ENCODE measurements around the gene IRAK4. TPM values are rescaled to one million over a fixed set of nuclear protein-coding genes. Genes with fewer than 3 reads are reported as not detected.

Gene IRAK4
- total RNA-seq, 3 donors from 2014 or later, result 37.4 to 46.4 (median 38.7) TPM

DNA sequence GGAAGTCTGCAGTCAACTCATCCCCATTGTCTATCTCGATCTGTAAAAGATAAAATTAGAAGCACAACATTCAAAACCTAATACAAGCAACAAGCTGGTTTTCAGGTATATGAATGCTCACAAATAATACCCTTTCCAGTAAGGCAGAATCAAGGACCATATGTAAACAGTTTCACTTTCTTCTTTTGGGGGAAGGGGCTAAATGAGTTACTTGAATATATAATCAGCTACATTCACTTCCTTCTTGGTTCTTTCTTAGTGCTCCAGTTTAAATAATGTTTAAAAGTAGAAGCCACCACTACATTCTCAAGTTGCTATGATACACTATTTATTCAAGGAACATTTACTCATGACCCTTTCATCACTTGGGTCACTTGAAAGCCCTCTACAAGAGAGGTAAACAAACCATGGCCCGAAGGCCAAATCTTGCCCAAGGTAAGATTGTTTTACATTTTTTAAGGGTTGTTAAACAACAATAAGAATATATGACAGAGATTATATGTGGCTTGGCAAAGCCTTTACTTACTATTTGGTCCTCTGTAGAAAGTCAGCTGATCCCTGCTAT lies 37.0 kb downstream of the IRAK4 start:
- Histone ChIP-seq H3K27ac (no peak overlapping the region), H3K36me3 (peaks cover 12% of the 10 kb centered on the region), H3K4me1 (no peaks in the 10 kb centered on the region), H3K9me3 (no peaks in the 10 kb centered on the region), H3K27me3 (no peaks in the 10 kb centered on the region), H3K4me3 (no peak overlapping the region)
- intact Hi-C loops (cut with DNase I; ENCODE audit: low total_unique reads), result no loop called here
- no peak for TF ChIP-seq POLR2AphosphoS5 (IDR thresholded peaks at IDR 0.05)
- TF ChIP-seq, protein P1, sequence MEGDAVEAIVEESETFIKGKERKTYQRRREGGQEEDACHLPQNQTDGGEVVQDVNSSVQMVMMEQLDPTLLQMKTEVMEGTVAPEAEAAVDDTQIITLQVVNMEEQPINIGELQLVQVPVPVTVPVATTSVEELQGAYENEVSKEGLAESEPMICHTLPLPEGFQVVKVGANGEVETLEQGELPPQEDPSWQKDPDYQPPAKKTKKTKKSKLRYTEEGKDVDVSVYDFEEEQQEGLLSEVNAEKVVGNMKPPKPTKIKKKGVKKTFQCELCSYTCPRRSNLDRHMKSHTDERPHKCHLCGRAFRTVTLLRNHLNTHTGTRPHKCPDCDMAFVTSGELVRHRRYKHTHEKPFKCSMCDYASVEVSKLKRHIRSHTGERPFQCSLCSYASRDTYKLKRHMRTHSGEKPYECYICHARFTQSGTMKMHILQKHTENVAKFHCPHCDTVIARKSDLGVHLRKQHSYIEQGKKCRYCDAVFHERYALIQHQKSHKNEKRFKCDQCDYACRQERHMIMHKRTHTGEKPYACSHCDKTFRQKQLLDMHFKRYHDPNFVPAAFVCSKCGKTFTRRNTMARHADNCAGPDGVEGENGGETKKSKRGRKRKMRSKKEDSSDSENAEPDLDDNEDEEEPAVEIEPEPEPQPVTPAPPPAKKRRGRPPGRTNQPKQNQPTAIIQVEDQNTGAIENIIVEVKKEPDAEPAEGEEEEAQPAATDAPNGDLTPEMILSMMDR (IDR thresholded peaks at IDR 0.05), result no peak
- TF ChIP-seq POLR2A (IDR thresholded peaks at IDR 0.05), result no peak
- no peak for DNase-seq (ENCODE audit: low spot score in 2 of 2)

DNA sequence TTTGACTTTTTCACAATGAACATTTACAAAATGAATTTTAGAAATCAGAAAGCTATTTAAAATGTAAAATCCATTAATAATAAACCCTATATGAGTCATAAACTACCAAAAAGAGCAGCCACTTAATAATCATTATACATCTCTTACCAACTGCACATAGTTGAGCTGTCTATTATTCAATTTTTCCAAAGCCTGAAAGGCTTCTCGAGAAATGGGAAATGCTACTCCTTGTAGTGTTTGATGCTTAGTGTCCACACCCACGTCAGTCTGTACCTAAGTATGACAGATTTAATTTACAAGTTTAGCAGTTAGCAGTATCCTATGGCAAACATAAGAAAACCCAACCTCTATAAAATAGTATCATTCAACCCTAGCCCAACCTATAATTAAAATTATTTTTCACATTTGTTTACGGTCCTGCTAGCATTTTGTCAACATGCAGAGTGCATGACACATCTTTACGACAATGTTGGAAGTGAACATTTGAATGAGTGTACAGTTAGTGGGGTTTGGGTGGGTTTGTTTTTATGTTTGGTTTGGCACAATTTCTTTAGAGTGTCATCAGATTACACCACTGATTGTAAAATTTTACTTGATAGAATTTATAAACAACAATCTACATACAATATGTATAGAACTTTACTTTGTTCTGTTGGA lies 38.9 kb downstream of the IRAK4 start:
- intact Hi-C loops (cut with DNase I; ENCODE audit: low total_unique reads), result no loop called here
- TF ChIP-seq, protein P1 (IDR thresholded peaks at IDR 0.05), result no peak
- TF ChIP-seq POLR2A (IDR thresholded peaks at IDR 0.05) (no peak), POLR2AphosphoS5 (IDR thresholded peaks at IDR 0.05) (no peak)
- Histone ChIP-seq H3K4me3 (no peak overlapping the region), H3K36me3 (peaks cover 12% of the 10 kb centered on the region), H3K27me3 (no peaks in the 10 kb centered on the region), H3K27ac (no peak overlapping the region), H3K9me3 (no peaks in the 10 kb centered on the region), H3K4me1 (no peaks in the 10 kb centered on the region)
- DNase-seq (ENCODE audit: low spot score in 2 of 2), result no peak

DNA sequence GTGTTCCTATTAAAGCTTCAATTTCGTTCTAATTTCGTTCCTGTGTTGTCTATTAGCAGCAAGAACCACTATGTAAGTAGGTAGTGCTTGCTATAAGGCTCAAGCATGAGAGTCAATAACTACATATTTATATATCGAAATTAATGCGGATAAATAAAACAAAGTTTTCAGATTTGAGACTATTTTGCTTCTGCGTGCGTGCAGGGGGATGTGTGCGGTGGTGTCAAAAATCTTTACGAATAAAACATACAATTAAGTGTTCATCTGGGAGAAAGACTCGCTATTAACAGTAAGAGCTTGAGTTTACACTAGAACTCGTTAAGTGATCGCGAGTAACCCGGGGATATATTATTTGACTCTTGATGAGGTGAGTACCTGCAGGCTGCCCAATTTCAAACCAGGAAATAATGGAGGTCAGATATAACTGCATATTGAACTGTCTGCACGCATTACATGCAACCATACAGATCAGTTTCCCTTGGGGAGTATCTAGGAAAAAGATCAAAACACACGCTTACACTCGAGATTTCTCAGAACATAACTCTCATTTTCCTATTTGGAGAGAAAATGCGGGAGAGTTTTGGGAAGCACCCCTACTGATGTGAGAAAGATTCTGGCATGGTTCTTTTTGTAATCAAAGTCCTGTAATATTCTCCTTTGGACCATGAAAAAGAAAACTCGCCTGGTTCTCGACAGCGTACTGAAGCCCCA lies 46.6 kb downstream of the IRAK4 start:
- H3K9me3 ChIP-seq, result no peaks in the 10 kb centered on the region
- TF ChIP-seq POLR2A (IDR thresholded peaks at IDR 0.05), result no peak
- TF ChIP-seq POLR2AphosphoS5 (IDR thresholded peaks at IDR 0.05), result no peak
- TF ChIP-seq, protein P1 (IDR thresholded peaks at IDR 0.05), result no peak
- peak overlapping the region; percentile 82 to 86 (median 83) for H3K4me3 ChIP-seq
- peak overlapping the region; percentile 96 to 99 for H3K27ac ChIP-seq
- intact Hi-C loops (cut with DNase I; ENCODE audit: low total_unique reads), result no loop called here
- peaks cover 0 to 5% of the 10 kb centered on the region in 2 donors for H3K4me1 ChIP-seq
- no peak for DNase-seq (ENCODE audit: low spot score in 2 of 2)
- H3K36me3 ChIP-seq, result no peaks in the 10 kb centered on the region
- no peaks in the 10 kb centered on the region for H3K27me3 ChIP-seq

DNA sequence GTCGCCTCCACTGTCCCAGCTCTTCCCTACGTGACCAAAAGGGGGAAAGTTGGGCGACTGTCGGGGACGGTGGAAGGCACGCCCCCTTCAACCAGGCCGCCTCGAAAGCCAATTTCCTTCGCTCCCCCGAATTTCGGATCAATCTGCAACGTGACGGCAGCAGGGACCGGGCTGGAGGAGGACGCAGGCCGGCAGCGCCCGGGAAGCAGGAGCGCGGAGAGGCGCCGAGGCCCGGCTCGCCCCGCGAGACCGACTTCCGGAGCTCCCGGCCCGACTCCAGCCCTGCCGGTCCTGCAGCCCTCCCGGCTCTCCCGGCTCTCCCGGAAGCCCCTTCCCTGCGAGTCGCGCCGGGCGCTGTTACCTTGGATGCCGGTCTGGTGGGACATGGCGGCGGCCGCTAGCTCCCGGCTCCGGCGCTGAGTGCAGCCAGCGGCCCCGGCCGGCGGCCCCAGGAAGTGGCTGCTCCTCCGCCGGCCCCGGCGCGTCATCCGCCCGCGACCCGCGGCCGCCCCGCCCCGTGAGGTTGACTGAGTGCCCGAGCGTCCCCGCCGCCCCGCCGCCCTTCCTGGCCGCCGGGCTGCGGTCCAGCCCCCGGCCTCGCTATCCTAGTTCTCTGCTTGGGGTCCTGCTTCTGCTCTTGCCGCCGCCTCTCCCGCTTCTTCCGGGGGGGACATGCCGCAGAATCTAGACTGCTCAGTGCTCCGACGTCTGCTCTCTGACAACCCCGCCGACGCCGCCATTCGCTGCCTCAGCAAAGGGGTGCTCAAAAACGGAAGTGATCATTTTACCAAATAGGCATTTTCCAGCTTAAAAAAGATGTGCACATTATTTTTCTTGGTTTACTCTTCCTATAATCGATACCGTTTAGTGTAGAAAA lies 47.3 kb downstream of the IRAK4 start, which contains the start of gene TWF1:
Gene TWF1, minus strand, starts transcription at position 458 of the 877 bp plus-strand sequence. Its CDS starts 72 bp downstream, at position 386.
- Histone ChIP-seq H3K27me3 (no peaks in the 10 kb centered on the region), H3K36me3 (no peaks in the 10 kb centered on the region), H3K27ac (peak within 1 kb of the TSS; percentile 96 to 99), H3K4me1 (peaks cover 0 to 5% of the 10 kb centered on the region in 2 donors), H3K4me3 (peak within 1 kb of the TSS; percentile 82 to 86 (median 83)), H3K9me3 (no peaks in the 10 kb centered on the region)
- TF ChIP-seq POLR2AphosphoS5 (IDR thresholded peaks at IDR 0.05), result peak; percentile 21 to 77 (median 74)
- peak; percentile 18 for TF ChIP-seq POLR2A (IDR thresholded peaks at IDR 0.05)
- TF ChIP-seq, protein P1 (IDR thresholded peaks at IDR 0.05), result peak; percentile 10 to 43 (median 25)
- peak; percentile 75 to 81 for DNase-seq (ENCODE audit: low spot score in 2 of 2)
- intact Hi-C loops (cut with DNase I; ENCODE audit: low total_unique reads), result no loop called here

Measured in breast epithelium (tissue), 4 donors.